ENCODE results near the gene LAG3. TPM values are rescaled to one million over a fixed set of nuclear protein-coding genes. Genes with fewer than 3 reads are reported as not detected.

Gene LAG3
- total and polyA plus RNA-seq, 10 of the 15 experiments (the other 5 are each of a cell fraction or from before 2014, with no cell fraction given), result 0.52 to 4.2 (median 1.0) TPM; not detected in 1

DNA sequence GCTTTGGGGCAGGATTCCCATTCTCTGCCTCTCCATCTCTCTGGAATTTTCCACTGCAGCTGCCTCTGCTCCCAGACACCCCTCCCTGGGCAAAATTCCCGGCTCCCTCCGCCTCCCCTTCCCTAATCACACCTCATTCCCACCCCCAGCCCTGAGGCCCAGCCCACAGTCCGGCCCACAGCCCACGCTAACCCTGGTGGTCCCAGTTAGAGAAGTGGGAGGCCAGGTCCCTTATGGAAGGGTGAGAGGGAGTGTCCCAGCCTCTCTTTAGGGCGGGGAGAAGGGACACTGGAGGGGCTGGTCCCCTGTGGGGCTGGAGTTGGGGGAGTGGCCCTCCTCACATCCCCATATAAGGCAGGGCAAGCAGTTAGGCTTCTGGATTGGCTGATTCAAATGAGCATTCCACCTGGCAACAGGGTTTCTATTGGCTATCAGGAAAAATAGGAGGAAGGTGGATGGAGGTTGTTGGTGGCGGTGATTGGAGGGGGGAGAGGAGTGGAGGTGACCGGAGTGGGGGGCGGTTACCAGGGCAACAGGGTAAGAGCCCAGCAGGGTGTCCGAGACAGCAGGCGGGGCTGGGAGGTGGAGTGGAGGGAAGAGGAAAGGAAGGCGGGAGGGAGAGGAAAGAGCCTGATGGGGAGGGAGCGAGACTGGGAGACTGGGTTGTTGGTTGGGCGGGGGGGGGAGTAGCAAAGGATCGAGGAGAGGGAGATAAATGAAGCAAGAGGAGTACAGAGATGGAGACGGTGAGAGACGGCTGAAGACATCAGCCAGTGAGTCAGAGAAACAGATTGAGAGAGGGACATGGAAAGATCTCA lies 8.1 kb upstream of the LAG3 start (continued):
- no peak for TF ChIP-seq JUND (IDR thresholded peaks at IDR 0.05; ENCODE audit: low read depth, low read length)
- no peak for TF ChIP-seq KAT2A (conservative IDR thresholded peaks at IDR 0.05; ENCODE audit: control insufficient read depth, low read depth, low read length)
- no peak for TF ChIP-seq TBL1XR1 (IDR thresholded peaks at IDR 0.05; ENCODE audit: low read depth, low read length)
- no peak; the same call in 2 of the 3 replicates for TF ChIP-seq POU2F2 (IDR thresholded peaks at IDR 0.05; ENCODE audit: borderline replicate concordance, low read depth, low read length)
- no peak for TF ChIP-seq SIN3A (IDR thresholded peaks at IDR 0.05; ENCODE audit: low read depth, low read length)
- peak; percentile 75; the same call in 1 of the 2 replicates for TF ChIP-seq NFYB (IDR thresholded peaks at IDR 0.05; ENCODE audit: insufficient read depth, low read depth, low read length)
- TF ChIP-seq, protein P1, sequence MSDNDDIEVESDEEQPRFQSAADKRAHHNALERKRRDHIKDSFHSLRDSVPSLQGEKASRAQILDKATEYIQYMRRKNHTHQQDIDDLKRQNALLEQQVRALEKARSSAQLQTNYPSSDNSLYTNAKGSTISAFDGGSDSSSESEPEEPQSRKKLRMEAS (IDR thresholded peaks at IDR 0.05; ENCODE audit: low read depth, low read length), result no peak
- no peak for TF ChIP-seq STAT3 (IDR thresholded peaks at IDR 0.05; ENCODE audit: low read depth, low read length)
- TF ChIP-seq HCFC1 (IDR thresholded peaks at IDR 0.05; ENCODE audit: low read length), result no peak
- TF ChIP-seq CBX5 (IDR thresholded peaks at IDR 0.05; ENCODE audit: low read depth), result no peak
- peak in 1 of 2 experiments; percentile 68; a peak in 1 of 4 replicates for TF ChIP-seq CEBPB (IDR thresholded peaks at IDR 0.05; ENCODE audit: borderline replicate concordance in 1 of 2, low read depth in 2 of 2, low read length in 2 of 2)
- TF ChIP-seq CBFB (IDR thresholded peaks at IDR 0.05; ENCODE audit: low read depth), result no peak
- no peak for TF ChIP-seq MYC (IDR thresholded peaks at IDR 0.05; ENCODE audit: insufficient read depth, insufficient read length, insufficient replicate concordance, low read length, severe bottlenecking)
- TF ChIP-seq, protein P2, sequence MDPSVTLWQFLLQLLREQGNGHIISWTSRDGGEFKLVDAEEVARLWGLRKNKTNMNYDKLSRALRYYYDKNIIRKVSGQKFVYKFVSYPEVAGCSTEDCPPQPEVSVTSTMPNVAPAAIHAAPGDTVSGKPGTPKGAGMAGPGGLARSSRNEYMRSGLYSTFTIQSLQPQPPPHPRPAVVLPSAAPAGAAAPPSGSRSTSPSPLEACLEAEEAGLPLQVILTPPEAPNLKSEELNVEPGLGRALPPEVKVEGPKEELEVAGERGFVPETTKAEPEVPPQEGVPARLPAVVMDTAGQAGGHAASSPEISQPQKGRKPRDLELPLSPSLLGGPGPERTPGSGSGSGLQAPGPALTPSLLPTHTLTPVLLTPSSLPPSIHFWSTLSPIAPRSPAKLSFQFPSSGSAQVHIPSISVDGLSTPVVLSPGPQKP (IDR thresholded peaks at IDR 0.05; ENCODE audit: low read depth, low read length), result no peak
- TF ChIP-seq, protein P3, sequence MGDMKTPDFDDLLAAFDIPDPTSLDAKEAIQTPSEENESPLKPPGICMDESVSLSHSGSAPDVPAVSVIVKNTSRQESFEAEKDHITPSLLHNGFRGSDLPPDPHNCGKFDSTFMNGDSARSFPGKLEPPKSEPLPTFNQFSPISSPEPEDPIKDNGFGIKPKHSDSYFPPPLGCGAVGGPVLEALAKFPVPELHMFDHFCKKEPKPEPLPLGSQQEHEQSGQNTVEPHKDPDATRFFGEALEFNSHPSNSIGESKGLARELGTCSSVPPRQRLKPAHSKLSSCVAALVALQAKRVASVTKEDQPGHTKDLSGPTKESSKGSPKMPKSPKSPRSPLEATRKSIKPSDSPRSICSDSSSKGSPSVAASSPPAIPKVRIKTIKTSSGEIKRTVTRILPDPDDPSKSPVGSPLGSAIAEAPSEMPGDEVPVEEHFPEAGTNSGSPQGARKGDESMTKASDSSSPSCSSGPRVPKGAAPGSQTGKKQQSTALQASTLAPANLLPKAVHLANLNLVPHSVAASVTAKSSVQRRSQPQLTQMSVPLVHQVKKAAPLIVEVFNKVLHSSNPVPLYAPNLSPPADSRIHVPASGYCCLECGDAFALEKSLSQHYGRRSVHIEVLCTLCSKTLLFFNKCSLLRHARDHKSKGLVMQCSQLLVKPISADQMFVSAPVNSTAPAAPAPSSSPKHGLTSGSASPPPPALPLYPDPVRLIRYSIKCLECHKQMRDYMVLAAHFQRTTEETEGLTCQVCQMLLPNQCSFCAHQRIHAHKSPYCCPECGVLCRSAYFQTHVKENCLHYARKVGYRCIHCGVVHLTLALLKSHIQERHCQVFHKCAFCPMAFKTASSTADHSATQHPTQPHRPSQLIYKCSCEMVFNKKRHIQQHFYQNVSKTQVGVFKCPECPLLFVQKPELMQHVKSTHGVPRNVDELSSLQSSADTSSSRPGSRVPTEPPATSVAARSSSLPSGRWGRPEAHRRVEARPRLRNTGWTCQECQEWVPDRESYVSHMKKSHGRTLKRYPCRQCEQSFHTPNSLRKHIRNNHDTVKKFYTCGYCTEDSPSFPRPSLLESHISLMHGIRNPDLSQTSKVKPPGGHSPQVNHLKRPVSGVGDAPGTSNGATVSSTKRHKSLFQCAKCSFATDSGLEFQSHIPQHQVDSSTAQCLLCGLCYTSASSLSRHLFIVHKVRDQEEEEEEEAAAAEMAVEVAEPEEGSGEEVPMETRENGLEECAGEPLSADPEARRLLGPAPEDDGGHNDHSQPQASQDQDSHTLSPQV (IDR thresholded peaks at IDR 0.05), result no peak
- 0 out of 2 replicates have a peak, but pooled peaks have one; percentile 1 for TF ChIP-seq YY1 (IDR thresholded peaks at IDR 0.05; ENCODE audit: low read depth, low read length)
- TF ChIP-seq, protein P4, sequence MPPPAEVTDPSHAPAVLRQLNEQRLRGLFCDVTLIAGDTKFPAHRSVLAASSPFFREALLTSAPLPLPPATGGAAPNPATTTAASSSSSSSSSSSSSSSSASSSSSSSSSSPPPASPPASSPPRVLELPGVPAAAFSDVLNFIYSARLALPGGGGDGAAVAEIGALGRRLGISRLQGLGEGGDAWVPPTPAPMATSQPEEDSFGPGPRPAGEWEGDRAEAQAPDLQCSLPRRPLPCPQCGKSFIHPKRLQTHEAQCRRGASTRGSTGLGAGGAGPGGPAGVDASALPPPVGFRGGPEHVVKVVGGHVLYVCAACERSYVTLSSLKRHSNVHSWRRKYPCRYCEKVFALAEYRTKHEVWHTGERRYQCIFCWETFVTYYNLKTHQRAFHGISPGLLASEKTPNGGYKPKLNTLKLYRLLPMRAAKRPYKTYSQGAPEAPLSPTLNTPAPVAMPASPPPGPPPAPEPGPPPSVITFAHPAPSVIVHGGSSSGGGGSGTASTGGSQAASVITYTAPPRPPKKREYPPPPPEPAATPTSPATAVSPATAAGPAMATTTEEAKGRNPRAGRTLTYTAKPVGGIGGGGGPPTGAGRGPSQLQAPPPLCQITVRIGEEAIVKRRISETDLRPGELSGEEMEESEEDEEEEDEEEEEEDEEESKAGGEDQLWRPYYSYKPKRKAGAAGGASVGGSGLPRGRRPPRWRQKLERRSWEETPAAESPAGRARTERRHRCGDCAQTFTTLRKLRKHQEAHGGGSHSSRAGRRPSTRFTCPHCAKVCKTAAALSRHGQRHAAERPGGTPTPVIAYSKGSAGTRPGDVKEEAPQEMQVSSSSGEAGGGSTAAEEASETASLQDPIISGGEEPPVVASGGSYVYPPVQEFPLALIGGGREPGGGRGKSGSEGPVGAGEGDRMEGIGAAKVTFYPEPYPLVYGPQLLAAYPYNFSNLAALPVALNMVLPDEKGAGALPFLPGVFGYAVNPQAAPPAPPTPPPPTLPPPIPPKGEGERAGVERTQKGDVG (CRISPR knock-in tag; IDR thresholded peaks at IDR 0.05), result no peak
- TF ChIP-seq GATAD2B (conservative IDR thresholded peaks at IDR 0.05; ENCODE audit: low read depth), result no peak
- no peak for TF ChIP-seq SMAD1 (IDR thresholded peaks at IDR 0.05; ENCODE audit: low read depth, partially characterized antibody)

Measured in GM12878 (cell line).